PC-3 (cell line): ENCODE results near the gene NPAS2. TPM values are rescaled to one million over a fixed set of nuclear protein-coding genes. Genes with fewer than 3 reads are reported as not detected.

ENCODE experiments used
- ATAC-seq: fragments of 200-7000 bp; cut with Tn5 transposase; 2 replicates; pipeline ENCODE4 v1.9.1; 2020; ENCODE audit warnings: mild to moderate bottlenecking, moderate library complexity
- BruUV-seq: library from RNA; stranded (reverse); fragments of 400-500 nt; replicated peaks from 2 replicates; lab custom pipeline; 2021; lab: Mats Ljungman, UMichigan
- CTCF ChIA-PET: fragments of 300-600 bp; sonication (Branson Sonifier 250); formaldehyde crosslinking; loops from one replicate; lab custom pipeline; 2022; ENCODE audit warnings: antibody characterized with exemption; lab: Charles Lee
- POLR2A ChIA-PET: fragments of 300-600 bp; sonication (Branson Sonifier 250); formaldehyde crosslinking; loops from one replicate; lab custom pipeline; 2022; ENCODE audit warnings: antibody characterized with exemption; ENCODE audit not compliant: unreplicated experiment; lab: Charles Lee
- DNase-seq: peaks from one replicate; pipeline ENCODE4 v3.0.0-alpha.2; 2015
- H2AFZ ChIP-seq: fragments of 300-600 bp; sonication (generic); 2 replicates; pipeline ENCODE4 v1.6.0; 2016; ENCODE audit warnings: antibody characterized with exemption, low read length
- H3F3A ChIP-seq: fragments of 300-600 bp; sonication (generic); one replicate; pipeline ENCODE4 v1.6.0; 2017; ENCODE audit warnings: antibody characterized with exemption, low read length, control low read depth, mild to moderate bottlenecking; ENCODE audit not compliant: unreplicated experiment
- H3K27ac ChIP-seq: fragments of 300-600 bp; sonication (generic); 2 replicates; pipeline ENCODE4 v1.5.1; 2016; ENCODE audit warnings: mild to moderate bottlenecking, low read length
- H3K27me3 ChIP-seq: fragments of 300-600 bp; sonication (generic); 2 replicates; pipeline ENCODE4 v1.6.1; 2016; ENCODE audit warnings: low read length, mixed read lengths
- H3K36me3 ChIP-seq: fragments of 300-600 bp; sonication (generic); 2 replicates; pipeline ENCODE4 v1.6.1; 2016; ENCODE audit warnings: low read depth, mixed run types, low read length, mixed read lengths
- H3K4me1 ChIP-seq: fragments of 300-600 bp; sonication (generic); 2 replicates; pipeline ENCODE4 v1.5.1; 2016; ENCODE audit warnings: low read length; ENCODE audit not compliant: insufficient read depth
- H3K4me2 ChIP-seq: fragments of 300-600 bp; sonication (generic); 2 replicates; pipeline ENCODE4 v1.6.0; 2016; ENCODE audit warnings: low read length
- H3K4me3 ChIP-seq: fragments of 300-600 bp; sonication (generic); 2 replicates; pipeline ENCODE4 v1.5.1; 2016; ENCODE audit warnings: mild to moderate bottlenecking, low read length, mixed read lengths
- H3K79me2 ChIP-seq: fragments of 300-600 bp; sonication (generic); 2 replicates; pipeline ENCODE4 v1.6.1; 2017; ENCODE audit warnings: low read length, mixed read lengths
- H3K9ac ChIP-seq: fragments of 300-600 bp; sonication (generic); 2 replicates; pipeline ENCODE4 v1.6.0; 2016; ENCODE audit warnings: mild to moderate bottlenecking, low read length
- H3K9me2 ChIP-seq: fragments of 300-600 bp; sonication (generic); replicated peaks from 2 replicates; pipeline ENCODE4 v1.6.1; 2016; ENCODE audit warnings: mixed run types, low read length, mixed read lengths
- H3K9me3 ChIP-seq: fragments of 300-600 bp; sonication (generic); 2 replicates; pipeline ENCODE4 v1.6.1; 2016; ENCODE audit warnings: low read length, mixed read lengths
- H4K20me1 ChIP-seq: fragments of 300-600 bp; sonication (generic); 2 replicates; pipeline ENCODE4 v1.6.1; 2016; ENCODE audit warnings: low read length, mixed read lengths
- EZH2 ChIP-seq: fragments of 300-600 bp; sonication (generic); IDR thresholded peaks from one replicate; pipeline ENCODE4 v1.6.1; 2017; ENCODE audit warnings: antibody characterized with exemption, mild to moderate bottlenecking, low read length; ENCODE audit not compliant: unreplicated experiment
- EZH2phosphoT487 ChIP-seq: fragments of 300-600 bp; sonication (generic); IDR thresholded peaks from 2 replicates; pipeline ENCODE4 v1.6.1; 2018; ENCODE audit warnings: mild to moderate bottlenecking, antibody characterized with exemption, low read length, borderline replicate concordance
- intact Hi-C: fragments of 100-400 bp; cut with micrococcal nuclease; formaldehyde crosslinking; loops from 2 replicates; pipeline ENCODE4 v1.9.0; 2023
- total RNA-seq: library from RNA; depleted of rRNA; stranded (reverse); fragments of >200 nt; gene quantifications from 2 replicates; pipeline ENCODE4 v1.2.3, GENCODE V29; 2014
- TF ChIP-seq, protein P1 (sequence below): fragments of 300-600 bp; sonication (generic); conservative IDR thresholded peaks from 2 replicates; pipeline ENCODE4 v1.5.1; 2017; ENCODE audit warnings: antibody characterized with exemption, low read depth, mild to moderate bottlenecking, low read length

NPAS2 gene
- total RNA-seq, 1 experiment from 2014 or later, result 55.4 TPM

DNA sequence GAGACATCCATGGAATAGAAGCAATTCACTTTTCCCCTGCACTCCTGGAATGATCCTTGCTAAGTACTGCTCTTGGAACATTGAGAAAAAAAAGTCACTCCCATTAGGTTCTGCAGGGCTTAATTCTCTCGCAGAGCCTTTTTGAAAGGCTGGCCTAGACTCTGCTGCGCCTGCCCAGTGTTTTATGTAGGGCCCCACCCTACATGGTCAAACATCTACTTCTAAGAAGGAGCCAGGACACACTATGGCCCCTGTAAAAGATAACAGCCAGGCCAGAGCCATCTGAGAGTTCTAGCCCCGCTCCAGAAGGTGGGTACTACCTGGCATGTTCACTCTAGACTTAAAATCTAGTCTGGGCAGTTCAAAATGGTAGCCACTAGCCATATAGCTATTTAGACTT is 30.6 kb upstream of the NPAS2 start:
- DNase-seq (no peak), ATAC-seq (no peak)
- BruUV-seq, result no TSS peak
- ChIA-PET POLR2A (no interaction called here), CTCF (no interaction called here)
- Histone ChIP-seq H3K4me3 (no peak overlapping the region), H4K20me1 (no peaks in the 10 kb centered on the region), H3K9me2 (no peaks in the 10 kb centered on the region), H3K79me2 (no peaks in the 10 kb centered on the region), H3K4me2 (no peak overlapping the region), H3F3A (peaks cover 11% of the 10 kb centered on the region), H3K27me3 (no peaks in the 10 kb centered on the region), H3K9ac (no peak overlapping the region), H3K36me3 (no peaks in the 10 kb centered on the region), H2AFZ (no peak overlapping the region), H3K4me1 (peaks cover 30% of the 10 kb centered on the region), H3K27ac (no peak overlapping the region), H3K9me3 (no peaks in the 10 kb centered on the region)
- TF ChIP-seq, protein P1, sequence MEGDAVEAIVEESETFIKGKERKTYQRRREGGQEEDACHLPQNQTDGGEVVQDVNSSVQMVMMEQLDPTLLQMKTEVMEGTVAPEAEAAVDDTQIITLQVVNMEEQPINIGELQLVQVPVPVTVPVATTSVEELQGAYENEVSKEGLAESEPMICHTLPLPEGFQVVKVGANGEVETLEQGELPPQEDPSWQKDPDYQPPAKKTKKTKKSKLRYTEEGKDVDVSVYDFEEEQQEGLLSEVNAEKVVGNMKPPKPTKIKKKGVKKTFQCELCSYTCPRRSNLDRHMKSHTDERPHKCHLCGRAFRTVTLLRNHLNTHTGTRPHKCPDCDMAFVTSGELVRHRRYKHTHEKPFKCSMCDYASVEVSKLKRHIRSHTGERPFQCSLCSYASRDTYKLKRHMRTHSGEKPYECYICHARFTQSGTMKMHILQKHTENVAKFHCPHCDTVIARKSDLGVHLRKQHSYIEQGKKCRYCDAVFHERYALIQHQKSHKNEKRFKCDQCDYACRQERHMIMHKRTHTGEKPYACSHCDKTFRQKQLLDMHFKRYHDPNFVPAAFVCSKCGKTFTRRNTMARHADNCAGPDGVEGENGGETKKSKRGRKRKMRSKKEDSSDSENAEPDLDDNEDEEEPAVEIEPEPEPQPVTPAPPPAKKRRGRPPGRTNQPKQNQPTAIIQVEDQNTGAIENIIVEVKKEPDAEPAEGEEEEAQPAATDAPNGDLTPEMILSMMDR, result no peak
- TF ChIP-seq EZH2phosphoT487 (no peak), EZH2 (no peak)
- intact Hi-C loops, result no loop called here

DNA sequence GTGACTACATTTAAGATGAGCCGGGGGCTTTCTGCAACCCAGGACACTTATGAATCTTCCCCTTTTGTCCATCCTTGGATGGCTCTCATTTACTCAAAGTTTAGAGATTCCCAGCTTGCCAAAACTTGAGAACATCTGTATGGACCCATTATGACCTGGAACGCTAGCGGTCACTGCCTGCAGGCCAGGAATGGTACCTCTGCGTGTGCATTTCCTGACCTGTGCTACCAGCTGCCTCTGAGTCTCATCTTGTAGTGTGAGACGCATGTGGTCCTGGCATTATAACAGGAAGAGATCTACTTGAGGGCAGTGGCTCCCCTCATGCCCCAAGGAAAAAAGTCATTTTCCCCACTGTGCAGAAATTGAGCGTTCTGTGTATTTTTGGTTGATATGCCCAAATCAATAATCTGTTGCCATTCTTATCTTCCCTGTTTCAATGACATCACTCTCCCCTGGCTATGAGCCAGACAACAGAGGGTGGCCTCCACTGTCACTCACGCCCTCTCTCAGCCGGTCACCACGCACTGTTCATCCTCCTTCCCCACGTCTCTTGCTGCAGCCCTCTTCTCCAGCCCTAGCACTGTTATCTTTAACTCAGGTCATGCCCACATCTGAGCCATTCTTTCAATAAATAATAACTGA is 28.5 kb upstream of the NPAS2 start:
- DNase-seq (no peak), ATAC-seq (no peak)
- Histone ChIP-seq H3K27ac (no peak overlapping the region), H3K4me1 (peaks cover 11% of the 10 kb centered on the region), H3F3A (no peaks in the 10 kb centered on the region), H3K9ac (no peak overlapping the region), H3K79me2 (no peaks in the 10 kb centered on the region), H3K9me3 (no peaks in the 10 kb centered on the region), H4K20me1 (no peaks in the 10 kb centered on the region), H3K4me3 (no peak overlapping the region), H3K4me2 (no peak overlapping the region), H3K27me3 (no peaks in the 10 kb centered on the region), H2AFZ (no peak overlapping the region), H3K36me3 (no peaks in the 10 kb centered on the region), H3K9me2 (no peaks in the 10 kb centered on the region)
- ChIA-PET CTCF (no interaction called here), POLR2A (no interaction called here)
- no TSS peak for BruUV-seq
- intact Hi-C loops, result no loop called here
- TF ChIP-seq, protein P1, result no peak
- no peak for TF ChIP-seq EZH2phosphoT487
- no peak for TF ChIP-seq EZH2

DNA sequence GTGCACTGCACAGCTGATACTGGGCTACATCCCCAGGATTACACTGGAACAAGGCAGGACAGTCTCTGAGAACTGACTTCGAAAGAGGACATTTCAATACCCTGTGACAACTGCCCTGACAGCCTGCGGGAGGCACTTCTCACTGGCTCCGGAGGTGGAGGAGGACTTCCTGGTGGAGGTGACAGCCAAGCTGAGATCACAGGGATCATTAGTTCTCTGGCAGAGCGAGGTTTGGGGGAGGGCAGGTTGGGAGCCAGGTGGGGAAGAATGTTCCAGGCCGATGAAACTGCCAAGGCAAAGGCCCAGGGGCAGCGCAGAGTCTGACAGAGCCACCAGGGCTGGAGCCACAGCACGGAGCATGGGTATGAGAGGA is 28.0 kb upstream of the NPAS2 start:
- H3K4me3 ChIP-seq, result no peak overlapping the region
- no peak overlapping the region for H3K4me2 ChIP-seq
- no peaks in the 10 kb centered on the region for H3K36me3 ChIP-seq
- H3K27ac ChIP-seq, result no peak overlapping the region
- H3K79me2 ChIP-seq, result no peaks in the 10 kb centered on the region
- no peaks in the 10 kb centered on the region for H3F3A ChIP-seq
- H3K4me1 ChIP-seq, result peaks cover 6% of the 10 kb centered on the region
- no peaks in the 10 kb centered on the region for H4K20me1 ChIP-seq
- no peak overlapping the region for H2AFZ ChIP-seq
- no peaks in the 10 kb centered on the region for H3K27me3 ChIP-seq
- ATAC-seq (no peak), DNase-seq (no peak)
- BruUV-seq, result no TSS peak
- ChIA-PET CTCF (no interaction called here), POLR2A (no interaction called here)
- TF ChIP-seq EZH2phosphoT487 (no peak), EZH2 (no peak)
- TF ChIP-seq, protein P1, result no peak
- no peaks in the 10 kb centered on the region for H3K9me2 ChIP-seq
- H3K9ac ChIP-seq, result no peak overlapping the region
- intact Hi-C loops, result no loop called here
- H3K9me3 ChIP-seq, result no peaks in the 10 kb centered on the region
